PFSK-1 (cell line): ENCODE data around the gene NAV3.

Experiments
- POLR2AphosphoS5 ChIP-seq: IDR thresholded peaks from 2 replicates; pipeline ENCODE4 v1.6.1; 2012; ENCODE audit warnings: low read depth, mild to moderate bottlenecking, control low read depth, low read length, moderate library complexity
- SIN3A ChIP-seq: IDR thresholded peaks from 2 replicates; pipeline ENCODE4 v1.6.1; 2012; ENCODE audit warnings: mild to moderate bottlenecking, low read length, moderate library complexity, borderline replicate concordance; ENCODE audit not compliant: insufficient read depth
- TAF1 ChIP-seq: IDR thresholded peaks from 2 replicates; pipeline ENCODE4 v1.6.1; 2012; ENCODE audit warnings: low read length, control low read depth, borderline replicate concordance; ENCODE audit not compliant: insufficient read depth
- TF ChIP-seq, protein P1 (sequence below), 2 experiments: IDR thresholded peaks; 2 replicates each; pipeline versions ENCODE4 v1.6.1 to v1.8.0; 2011 to 2012; ENCODE audit warnings: low read depth in 2 of 2, low read length in 2 of 2, control low read depth in 1 of 2, inconsistent platforms in 1 of 2, mild to moderate bottlenecking in 1 of 2, moderate library complexity in 1 of 2; ENCODE audit not compliant: insufficient read depth in 1 of 2

DNA sequence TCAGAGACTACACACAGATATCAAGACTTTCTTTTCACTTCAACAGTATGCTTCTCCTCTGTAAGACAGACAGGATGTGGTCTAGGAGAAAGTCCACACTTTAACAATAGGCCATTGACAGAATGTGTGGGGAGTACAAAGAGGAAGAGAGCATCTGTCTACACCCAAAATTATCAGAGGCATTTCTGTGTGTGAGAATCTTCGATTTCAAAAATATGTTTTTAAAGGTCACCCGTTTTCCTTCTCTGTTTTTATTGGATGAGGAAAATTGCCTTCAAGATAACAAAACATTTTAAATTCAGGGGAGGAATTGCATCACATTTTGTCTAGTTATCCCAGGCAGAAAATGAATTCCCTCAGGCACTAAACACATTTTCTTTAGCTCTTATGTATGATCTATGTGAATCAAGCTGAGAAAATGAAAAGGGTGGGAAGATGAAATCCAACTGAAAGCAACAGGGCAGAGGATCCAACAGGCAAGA lies 16.4 kb downstream of the NAV3 start:
- TF ChIP-seq POLR2AphosphoS5, result no peak; the same call in 1 of the 2 replicates
- TF ChIP-seq, protein P1, sequence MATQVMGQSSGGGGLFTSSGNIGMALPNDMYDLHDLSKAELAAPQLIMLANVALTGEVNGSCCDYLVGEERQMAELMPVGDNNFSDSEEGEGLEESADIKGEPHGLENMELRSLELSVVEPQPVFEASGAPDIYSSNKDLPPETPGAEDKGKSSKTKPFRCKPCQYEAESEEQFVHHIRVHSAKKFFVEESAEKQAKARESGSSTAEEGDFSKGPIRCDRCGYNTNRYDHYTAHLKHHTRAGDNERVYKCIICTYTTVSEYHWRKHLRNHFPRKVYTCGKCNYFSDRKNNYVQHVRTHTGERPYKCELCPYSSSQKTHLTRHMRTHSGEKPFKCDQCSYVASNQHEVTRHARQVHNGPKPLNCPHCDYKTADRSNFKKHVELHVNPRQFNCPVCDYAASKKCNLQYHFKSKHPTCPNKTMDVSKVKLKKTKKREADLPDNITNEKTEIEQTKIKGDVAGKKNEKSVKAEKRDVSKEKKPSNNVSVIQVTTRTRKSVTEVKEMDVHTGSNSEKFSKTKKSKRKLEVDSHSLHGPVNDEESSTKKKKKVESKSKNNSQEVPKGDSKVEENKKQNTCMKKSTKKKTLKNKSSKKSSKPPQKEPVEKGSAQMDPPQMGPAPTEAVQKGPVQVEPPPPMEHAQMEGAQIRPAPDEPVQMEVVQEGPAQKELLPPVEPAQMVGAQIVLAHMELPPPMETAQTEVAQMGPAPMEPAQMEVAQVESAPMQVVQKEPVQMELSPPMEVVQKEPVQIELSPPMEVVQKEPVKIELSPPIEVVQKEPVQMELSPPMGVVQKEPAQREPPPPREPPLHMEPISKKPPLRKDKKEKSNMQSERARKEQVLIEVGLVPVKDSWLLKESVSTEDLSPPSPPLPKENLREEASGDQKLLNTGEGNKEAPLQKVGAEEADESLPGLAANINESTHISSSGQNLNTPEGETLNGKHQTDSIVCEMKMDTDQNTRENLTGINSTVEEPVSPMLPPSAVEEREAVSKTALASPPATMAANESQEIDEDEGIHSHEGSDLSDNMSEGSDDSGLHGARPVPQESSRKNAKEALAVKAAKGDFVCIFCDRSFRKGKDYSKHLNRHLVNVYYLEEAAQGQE (IDR thresholded peaks at IDR 0.05; ENCODE audit: insufficient read depth in 1 of 2, low read depth in 2 of 2, low read length in 2 of 2), result no peak
- TF ChIP-seq SIN3A, result 0 out of 2 replicates have a peak, but pooled peaks have one; percentile 79
- peak; percentile 48; the same call in 1 of the 2 replicates for TF ChIP-seq TAF1
